ENCODE data around the gene ZNF584.

DNA sequence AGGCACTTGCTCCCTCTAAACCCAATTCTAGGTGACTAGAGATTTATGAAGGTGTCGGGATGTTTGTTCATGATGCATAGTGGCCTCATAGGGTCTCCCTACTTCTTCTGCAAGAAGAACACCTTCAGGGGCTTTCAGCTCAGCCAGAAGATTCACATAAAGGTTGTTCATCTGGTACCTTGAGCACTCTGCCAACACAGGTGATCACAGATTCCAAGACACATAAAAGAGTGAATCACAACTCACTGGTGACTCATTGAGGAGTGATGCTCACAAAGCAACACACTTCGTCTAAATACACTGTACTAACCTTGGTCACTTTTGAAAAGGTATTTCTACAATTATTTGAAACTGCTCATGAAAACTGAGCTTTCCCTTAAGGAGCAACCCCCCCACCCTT, 51.6 kb downstream of the ZNF584 start:
- TF ChIP-seq, protein P1, sequence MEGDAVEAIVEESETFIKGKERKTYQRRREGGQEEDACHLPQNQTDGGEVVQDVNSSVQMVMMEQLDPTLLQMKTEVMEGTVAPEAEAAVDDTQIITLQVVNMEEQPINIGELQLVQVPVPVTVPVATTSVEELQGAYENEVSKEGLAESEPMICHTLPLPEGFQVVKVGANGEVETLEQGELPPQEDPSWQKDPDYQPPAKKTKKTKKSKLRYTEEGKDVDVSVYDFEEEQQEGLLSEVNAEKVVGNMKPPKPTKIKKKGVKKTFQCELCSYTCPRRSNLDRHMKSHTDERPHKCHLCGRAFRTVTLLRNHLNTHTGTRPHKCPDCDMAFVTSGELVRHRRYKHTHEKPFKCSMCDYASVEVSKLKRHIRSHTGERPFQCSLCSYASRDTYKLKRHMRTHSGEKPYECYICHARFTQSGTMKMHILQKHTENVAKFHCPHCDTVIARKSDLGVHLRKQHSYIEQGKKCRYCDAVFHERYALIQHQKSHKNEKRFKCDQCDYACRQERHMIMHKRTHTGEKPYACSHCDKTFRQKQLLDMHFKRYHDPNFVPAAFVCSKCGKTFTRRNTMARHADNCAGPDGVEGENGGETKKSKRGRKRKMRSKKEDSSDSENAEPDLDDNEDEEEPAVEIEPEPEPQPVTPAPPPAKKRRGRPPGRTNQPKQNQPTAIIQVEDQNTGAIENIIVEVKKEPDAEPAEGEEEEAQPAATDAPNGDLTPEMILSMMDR (conservative IDR thresholded peaks at IDR 0.05; ENCODE audit: low read length), result no peak
- no peak for TF ChIP-seq EZH2phosphoT487 (IDR thresholded peaks at IDR 0.05; ENCODE audit: borderline replicate concordance, low read depth, low read length)

Measured in OCI-LY7 (cell line).